Measurements from ENCODE around the gene CD48. TPM values are rescaled to one million over a fixed set of nuclear protein-coding genes. Genes with fewer than 3 reads are reported as not detected.

Gene CD48
- total and polyA plus RNA-seq, 2 experiments from 2014 or later, result not detected

DNA sequence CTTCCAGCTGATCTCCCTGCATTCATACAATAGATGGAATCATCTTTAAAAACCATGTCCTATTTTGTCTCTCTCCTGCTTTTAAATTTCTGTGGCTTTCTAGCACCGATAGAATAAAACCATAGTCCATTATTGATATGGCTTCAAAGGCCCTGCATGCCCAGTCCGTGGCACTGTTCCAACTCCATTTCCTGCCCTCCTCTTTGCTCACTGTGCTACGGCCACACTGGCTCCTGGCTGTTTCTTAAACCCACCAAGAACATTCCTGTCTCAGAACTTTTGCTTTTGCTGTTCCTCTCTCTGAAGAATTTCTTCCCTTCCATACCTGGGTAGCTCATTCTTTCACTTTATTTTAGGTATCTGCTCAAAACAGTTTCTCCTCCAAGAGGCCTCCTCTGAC is 72.0 kb downstream of the CD48 start:
- Histone ChIP-seq H3K36me3 (ENCODE audit: low read depth) (no peaks in the 10 kb centered on the region), H3K4me3 (no peak overlapping the region), H3K9me3 (ENCODE audit: low read depth) (no peaks in the 10 kb centered on the region), H3K27ac (no peak overlapping the region), H2AFZ (no peak overlapping the region), H3K4me2 (ENCODE audit: unreplicated experiment) (no peak overlapping the region), H3K9me2 (ENCODE audit: insufficient read depth) (no peaks in the 10 kb centered on the region), H3F3A (ENCODE audit: insufficient read depth) (no peaks in the 10 kb centered on the region), H3K9ac (no peak overlapping the region), H3K4me1 (ENCODE audit: insufficient read depth) (no peaks in the 10 kb centered on the region), H3K79me2 (ENCODE audit: insufficient read depth) (no peaks in the 10 kb centered on the region), H3K27me3 (replicated peaks; ENCODE audit: insufficient read depth) (no peaks in the 10 kb centered on the region), H4K20me1 (ENCODE audit: insufficient read depth) (no peaks in the 10 kb centered on the region)
- in situ Hi-C loops (cut with MboI), result no loop called here
- 14 to 27% methylated on average over 3 of the region's 3 CpGs for WGBS, 2 experiments (ENCODE audit: low coverage in 1 of 2, low lambda C conversion rate in 2 of 2, missing lambda C conversion rate in 2 of 2)
- TF ChIP-seq EZH2phosphoT487 (IDR thresholded peaks at IDR 0.05; ENCODE audit: insufficient read depth, low read depth) (no peak), EZH2 (IDR thresholded peaks at IDR 0.05; ENCODE audit: insufficient read depth, poor library complexity, severe bottlenecking) (no peak)
- no peak for DNase-seq

GRCh38 chr1:160638926-160639325 is 72.7 kb downstream of the CD48 start:
- in situ Hi-C loops (cut with MboI), result no loop called here

DNA sequence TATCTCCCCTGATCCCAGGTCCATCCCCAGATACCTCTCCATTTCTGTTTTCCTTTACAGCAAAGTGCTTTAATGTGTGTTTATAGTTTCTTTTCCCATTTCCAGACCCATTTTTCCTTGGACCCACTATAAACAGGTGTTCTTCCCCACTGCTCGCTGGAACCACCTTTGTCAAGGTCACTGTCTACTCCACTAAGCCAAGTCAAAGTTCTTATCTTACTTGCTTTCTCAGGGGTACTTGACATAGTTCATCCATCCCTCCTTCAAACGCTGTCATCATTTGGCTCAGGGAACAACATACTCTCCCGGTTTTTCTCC is 73.1 kb downstream of the CD48 start:
- Histone ChIP-seq H3K27ac (no peak overlapping the region), H4K20me1 (ENCODE audit: insufficient read depth) (no peaks in the 10 kb centered on the region), H3K4me1 (ENCODE audit: insufficient read depth) (no peaks in the 10 kb centered on the region), H3K4me2 (ENCODE audit: unreplicated experiment) (no peak overlapping the region), H3F3A (ENCODE audit: insufficient read depth) (no peaks in the 10 kb centered on the region), H2AFZ (no peak overlapping the region), H3K9me3 (ENCODE audit: low read depth) (no peaks in the 10 kb centered on the region), H3K36me3 (ENCODE audit: low read depth) (no peaks in the 10 kb centered on the region), H3K79me2 (ENCODE audit: insufficient read depth) (no peaks in the 10 kb centered on the region), H3K9me2 (ENCODE audit: insufficient read depth) (no peaks in the 10 kb centered on the region), H3K9ac (no peak overlapping the region), H3K27me3 (replicated peaks; ENCODE audit: insufficient read depth) (no peaks in the 10 kb centered on the region), H3K4me3 (no peak overlapping the region)
- no peak for TF ChIP-seq EZH2phosphoT487 (IDR thresholded peaks at IDR 0.05; ENCODE audit: insufficient read depth, low read depth)
- no peak for TF ChIP-seq EZH2 (IDR thresholded peaks at IDR 0.05; ENCODE audit: insufficient read depth, poor library complexity, severe bottlenecking)
- in situ Hi-C loops (cut with MboI), result no loop called here
- 25 to 27% methylated on average over 3 of the region's 3 CpGs for WGBS, 2 experiments (ENCODE audit: low coverage in 1 of 2, low lambda C conversion rate in 2 of 2, missing lambda C conversion rate in 2 of 2)
- DNase-seq, result no peak

More at GRCh38 chr1:160638926-160639325, 72.7 kb downstream of the CD48 start:
- H3K27ac ChIP-seq, result no peak overlapping the region
- no peaks in the 10 kb centered on the region for H3K27me3 ChIP-seq (replicated peaks; ENCODE audit: insufficient read depth)
- H3K9me2 ChIP-seq (ENCODE audit: insufficient read depth), result no peaks in the 10 kb centered on the region
- no peaks in the 10 kb centered on the region for H3K36me3 ChIP-seq (ENCODE audit: low read depth)
- no peaks in the 10 kb centered on the region for H3K79me2 ChIP-seq (ENCODE audit: insufficient read depth)
- no peaks in the 10 kb centered on the region for H4K20me1 ChIP-seq (ENCODE audit: insufficient read depth)
- no peaks in the 10 kb centered on the region for H3F3A ChIP-seq (ENCODE audit: insufficient read depth)
- H3K9ac ChIP-seq, result no peak overlapping the region
- no peak overlapping the region for H3K4me3 ChIP-seq
- no peak for TF ChIP-seq EZH2phosphoT487 (IDR thresholded peaks at IDR 0.05; ENCODE audit: insufficient read depth, low read depth)
- no peak for TF ChIP-seq EZH2 (IDR thresholded peaks at IDR 0.05; ENCODE audit: insufficient read depth, poor library complexity, severe bottlenecking)
- H3K4me1 ChIP-seq (ENCODE audit: insufficient read depth), result no peaks in the 10 kb centered on the region
- no peaks in the 10 kb centered on the region for H3K9me3 ChIP-seq (ENCODE audit: low read depth)
- no peak overlapping the region for H2AFZ ChIP-seq
- no peak overlapping the region for H3K4me2 ChIP-seq (ENCODE audit: unreplicated experiment)
- no peak for DNase-seq
- 48 to 59% methylated on average over 6 of the region's 6 CpGs for WGBS, 2 experiments (ENCODE audit: low coverage in 1 of 2, low lambda C conversion rate in 2 of 2, missing lambda C conversion rate in 2 of 2)

DNA sequence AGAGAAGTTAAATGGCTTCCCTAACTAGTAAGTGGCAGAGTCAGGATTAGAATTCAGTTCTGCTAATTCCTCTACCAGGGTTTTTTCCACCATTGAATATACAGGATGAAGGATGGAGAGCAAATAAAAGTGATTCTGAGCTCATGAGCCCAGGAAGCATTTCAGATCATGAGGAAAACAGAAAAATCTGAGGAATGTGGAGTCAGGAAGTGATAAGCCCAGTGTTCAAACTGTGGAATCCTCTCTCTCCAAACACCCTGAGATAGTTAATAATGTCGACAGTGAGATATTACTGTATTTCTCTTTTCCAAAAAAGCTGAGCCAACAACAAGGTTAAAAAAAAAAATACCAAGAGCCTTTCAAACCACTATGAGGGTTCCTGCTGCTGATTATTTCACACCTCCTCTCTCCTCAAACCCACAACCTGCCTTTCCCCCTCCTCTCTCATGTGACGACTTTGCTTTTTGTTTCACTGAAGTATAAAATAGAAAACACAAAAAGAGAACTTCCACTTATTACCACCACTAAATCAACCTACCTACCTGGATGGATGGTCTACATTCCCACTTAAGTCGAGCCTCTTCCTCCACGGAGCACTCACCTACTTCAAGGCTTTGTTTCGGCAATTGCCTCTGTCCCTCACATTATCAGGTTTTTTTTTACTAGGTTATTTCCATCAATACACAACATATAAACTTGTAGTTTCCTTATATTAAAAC is 73.6 kb downstream of the CD48 start:
- Histone ChIP-seq H3K9ac (no peak overlapping the region), H2AFZ (no peak overlapping the region), H3F3A (ENCODE audit: insufficient read depth) (no peaks in the 10 kb centered on the region), H3K9me2 (ENCODE audit: insufficient read depth) (no peaks in the 10 kb centered on the region), H3K27me3 (replicated peaks; ENCODE audit: insufficient read depth) (no peaks in the 10 kb centered on the region), H4K20me1 (ENCODE audit: insufficient read depth) (no peaks in the 10 kb centered on the region), H3K27ac (no peak overlapping the region), H3K36me3 (ENCODE audit: low read depth) (no peaks in the 10 kb centered on the region), H3K4me2 (ENCODE audit: unreplicated experiment) (no peak overlapping the region), H3K79me2 (ENCODE audit: insufficient read depth) (no peaks in the 10 kb centered on the region), H3K4me1 (ENCODE audit: insufficient read depth) (no peaks in the 10 kb centered on the region), H3K9me3 (ENCODE audit: low read depth) (no peaks in the 10 kb centered on the region), H3K4me3 (no peak overlapping the region)
- DNase-seq, result no peak
- in situ Hi-C loops (cut with MboI), result no loop called here
- 32 to 34% methylated on average over 5 of the region's 5 CpGs for WGBS, 2 experiments (ENCODE audit: low coverage in 1 of 2, low lambda C conversion rate in 2 of 2, missing lambda C conversion rate in 2 of 2)
- TF ChIP-seq EZH2phosphoT487 (IDR thresholded peaks at IDR 0.05; ENCODE audit: insufficient read depth, low read depth), result no peak
- TF ChIP-seq EZH2 (IDR thresholded peaks at IDR 0.05; ENCODE audit: insufficient read depth, poor library complexity, severe bottlenecking), result no peak
